ENCODE results near the gene RFESD. TPM values are rescaled to one million over a fixed set of nuclear protein-coding genes. Genes with fewer than 3 reads are reported as not detected.

The RFESD gene
- total and polyA plus RNA-seq, 2 of the 8 experiments (the other 6 are each of a cell fraction or from before 2014, with no cell fraction given), result 1.7 to 2.0 TPM

DNA sequence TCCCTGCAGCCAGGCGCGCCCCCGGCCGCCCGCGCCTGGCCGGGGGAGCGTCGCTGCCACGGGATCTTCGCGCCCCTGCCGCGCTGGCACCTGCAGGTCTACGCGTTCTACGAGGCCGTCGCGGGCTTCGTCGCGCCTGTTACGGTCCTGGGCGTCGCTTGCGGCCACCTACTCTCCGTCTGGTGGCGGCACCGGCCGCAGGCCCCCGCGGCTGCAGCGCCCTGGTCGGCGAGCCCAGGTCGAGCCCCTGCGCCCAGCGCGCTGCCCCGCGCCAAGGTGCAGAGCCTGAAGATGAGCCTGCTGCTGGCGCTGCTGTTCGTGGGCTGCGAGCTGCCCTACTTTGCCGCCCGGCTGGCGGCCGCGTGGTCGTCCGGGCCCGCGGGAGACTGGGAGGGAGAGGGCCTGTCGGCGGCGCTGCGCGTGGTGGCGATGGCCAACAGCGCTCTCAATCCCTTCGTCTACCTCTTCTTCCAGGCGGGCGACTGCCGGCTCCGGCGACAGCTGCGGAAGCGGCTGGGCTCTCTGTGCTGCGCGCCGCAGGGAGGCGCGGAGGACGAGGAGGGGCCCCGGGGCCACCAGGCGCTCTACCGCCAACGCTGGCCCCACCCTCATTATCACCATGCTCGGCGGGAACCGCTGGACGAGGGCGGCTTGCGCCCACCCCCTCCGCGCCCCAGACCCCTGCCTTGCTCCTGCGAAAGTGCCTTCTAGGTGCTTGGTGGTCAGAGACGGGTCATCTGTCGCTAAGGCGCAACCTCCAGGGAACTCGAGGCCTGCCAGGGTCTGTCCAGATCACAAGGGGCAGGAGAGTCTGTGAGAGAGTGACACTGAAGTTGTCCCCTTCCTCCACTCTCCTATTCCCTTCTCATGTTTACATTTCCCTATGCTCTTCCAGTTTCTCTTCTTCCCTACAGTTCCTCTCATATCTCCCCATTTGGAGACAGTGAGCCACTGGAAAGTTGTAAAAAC, 25.4 kb upstream of the RFESD start:
- Histone ChIP-seq H2BK12ac (ENCODE audit: low read depth, low read length) (0 out of 2 replicates have a peak overlapping the region, but pooled peaks have one; percentile 50), H4K8ac (ENCODE audit: extremely low read depth, insufficient read depth, low read length) (peak overlapping the region; percentile 80), H3K27me3 (replicated peaks in 1 of 4; ENCODE audit: control insufficient read depth in 3 of 4, extremely low read depth in 1 of 4, insufficient read depth in 3 of 4, low read length in 3 of 4) (peaks cover 10 to 49% (median 39%) of the 10 kb centered on the region in 4 experiments), H3K79me2 (ENCODE audit: control insufficient read depth in 1 of 2, insufficient read depth in 2 of 2, low read length in 2 of 2) (no peaks in the 10 kb centered on the region), H2BK5ac (ENCODE audit: low read depth, low read length) (no peak overlapping the region; the same call in 1 of the 2 replicates), H3K14ac (ENCODE audit: insufficient read length) (no peak overlapping the region), H4K5ac (ENCODE audit: insufficient read length, low read depth, low read length) (no peak overlapping the region), H3K79me1 (ENCODE audit: low read depth, low read length) (no peaks in the 10 kb centered on the region), H4K20me1 (replicated peaks in 1 of 2; ENCODE audit: control insufficient read depth in 1 of 2, insufficient read depth in 2 of 2, low read length in 2 of 2) (no peaks in the 10 kb centered on the region), H3K36me3 (ENCODE audit: control insufficient read depth in 2 of 4, insufficient read depth in 4 of 4, low read length in 3 of 4) (no peaks in the 10 kb centered on the region), H3K4me3 (ENCODE audit: extremely low read depth in 1 of 4, insufficient read depth in 2 of 4, low read depth in 3 of 4, low read length in 4 of 4) (peak overlapping the region; percentile 28 to 60 (median 40)), H3K9ac (replicated peaks in 1 of 4; ENCODE audit: extremely low read depth in 1 of 4, low read depth in 3 of 4, low read length in 3 of 4) (peak overlapping the region in 2 of 4 experiments; percentile 25 to 52; a peak in 3 of 7 replicates), H2BK120ac (replicated peaks; ENCODE audit: low read depth, low read length) (no peak overlapping the region), H3K4me2 (ENCODE audit: insufficient read depth in 1 of 2, low read depth in 2 of 2, low read length in 2 of 2) (peak overlapping the region; percentile 91 to 95), H3K18ac (ENCODE audit: extremely low read depth, low read length) (no peak overlapping the region), H3K4ac (replicated peaks; ENCODE audit: insufficient read length, low read depth, low read length) (no peak overlapping the region), H3K4me1 (replicated peaks in 1 of 4; ENCODE audit: control insufficient read depth in 3 of 4, insufficient read depth in 4 of 4, low read length in 3 of 4) (peaks cover 6 to 13% (median 9%) of the 10 kb centered on the region in 4 experiments), H3K23me2 (ENCODE audit: low read depth, low read length) (peaks cover 15% of the 10 kb centered on the region), H2BK20ac (ENCODE audit: low read length) (no peak overlapping the region), H3K56ac (replicated peaks; ENCODE audit: insufficient read length, low read depth, low read length) (no peak overlapping the region), H2AK5ac (ENCODE audit: low read depth, low read length) (no peak overlapping the region), H3K27ac (ENCODE audit: low read depth, low read length) (no peak overlapping the region), H4K91ac (replicated peaks; ENCODE audit: insufficient read length, low read length) (no peak overlapping the region), H2AFZ (ENCODE audit: low read length) (peak overlapping the region; percentile 56), H3K9me3 (ENCODE audit: insufficient read depth in 2 of 2, low read depth in 1 of 2, low read length in 1 of 2) (no peaks in the 10 kb centered on the region), H2BK15ac (ENCODE audit: low read length) (no peak overlapping the region), H3K23ac (ENCODE audit: insufficient read length) (no peak overlapping the region)
- ChIA-PET CTCF (ENCODE audit: partially characterized antibody) (no interaction called here), POLR2A (ENCODE audit: partially characterized antibody) (interaction anchor here (1.0 kb wide), 1 partner anchor 10 kb away, joined by 4 read pairs; no protein-coding TSS in a partner anchor)
- peak in 1 of 2 experiments; percentile 78 for DNase-seq (ENCODE audit: low read depth in 1 of 2, low spot score in 2 of 2)
- WGBS, 2 experiments (ENCODE audit: extremely low coverage in 1 of 2, insufficient coverage in 1 of 2, insufficient read length in 1 of 2, insufficient replicate concordance in 2 of 2, low coverage in 1 of 2, low lambda C conversion rate in 2 of 2, missing lambda C conversion rate in 1 of 2), result 2% methylated on average over 80 of the region's 92 CpGs; no CpG with 5 or more reads in 1 of the 2 experiments
- FAIRE-seq, result no peak
- TF ChIP-seq TAF1 (IDR thresholded peaks at IDR 0.05; ENCODE audit: low read depth, low read length) (no peak), RFX5 (IDR thresholded peaks at IDR 0.05; ENCODE audit: borderline replicate concordance, low read depth, low read length) (peak; percentile 87), CTCF (IDR thresholded peaks at IDR 0.05; ENCODE audit: control extremely low read depth in 1 of 3, insufficient read depth in 1 of 3, low read depth in 1 of 3, low read length in 3 of 3) (no peak; a peak in 1 of 4 replicates), SAP30 (IDR thresholded peaks at IDR 0.05; ENCODE audit: insufficient read depth, insufficient replicate concordance, low read length) (no peak), PHF8 (conservative IDR thresholded peaks at IDR 0.05; ENCODE audit: low read depth, low read length) (0 out of 2 replicates have a peak, but pooled peaks have one; percentile 36), BACH1 (IDR thresholded peaks at IDR 0.05; ENCODE audit: low read length) (no peak), JUN (IDR thresholded peaks at IDR 0.05; ENCODE audit: low read depth, low read length) (no peak), EP300 (IDR thresholded peaks at IDR 0.05; ENCODE audit: borderline replicate concordance in 1 of 2, low read depth in 2 of 2, low read length in 2 of 2) (no peak)

Data from H1 (cell line).